Mesendoderm (in vitro differentiated cells): ENCODE measurements around the gene COL8A2.

Source experiments
- DNase-seq: peaks from one replicate; pipeline ENCODE4 v3.0.0; 2013
- H2AK5ac ChIP-seq: 2 replicates; pipeline ENCODE4 v1.6.1; 2013; ENCODE audit warnings: low read length, inconsistent platforms
- H2BK120ac ChIP-seq: 2 replicates; pipeline ENCODE4 v1.6.1; 2013; ENCODE audit warnings: low read depth, mild to moderate bottlenecking, low read length, moderate library complexity, mixed read lengths
- H2BK15ac ChIP-seq: replicated peaks from 2 replicates; pipeline ENCODE4 v1.6.1; 2013; ENCODE audit warnings: low read depth, mild to moderate bottlenecking, moderate library complexity
- H2BK5ac ChIP-seq: 2 replicates; pipeline ENCODE4 v1.6.1; 2013; ENCODE audit warnings: low read length, inconsistent platforms
- H3K18ac ChIP-seq: 2 replicates; pipeline ENCODE4 v1.6.1; 2013; ENCODE audit warnings: mild to moderate bottlenecking, low read length, mixed read lengths
- H3K23ac ChIP-seq: one replicate; pipeline ENCODE4 v1.6.1; 2013; ENCODE audit warnings: low read length
- H3K27ac ChIP-seq: 2 replicates; pipeline ENCODE4 v1.5.1; 2013; ENCODE audit warnings: low read depth, mild to moderate bottlenecking, inconsistent platforms, low read length, moderate library complexity
- H3K27me3 ChIP-seq: 2 replicates; pipeline ENCODE4 v1.6.1; 2013; ENCODE audit warnings: low read length, control low read depth, mild to moderate bottlenecking, inconsistent platforms; ENCODE audit not compliant: insufficient read depth, poor library complexity
- H3K36me3 ChIP-seq: 2 replicates; pipeline ENCODE4 v1.6.1; 2013; ENCODE audit warnings: low read length, inconsistent platforms; ENCODE audit not compliant: control insufficient read depth, insufficient read depth
- H3K4ac ChIP-seq: one replicate; pipeline ENCODE4 v1.6.1; 2013; ENCODE audit warnings: low read depth, mild to moderate bottlenecking, low read length, moderate library complexity
- H3K4me1 ChIP-seq: 2 replicates; pipeline ENCODE4 v1.6.1; 2013; ENCODE audit warnings: low read depth, low read length, inconsistent platforms; ENCODE audit not compliant: control insufficient read depth
- H3K4me2 ChIP-seq: 2 replicates; pipeline ENCODE4 v1.6.1; 2013; ENCODE audit warnings: low read length
- H3K4me3 ChIP-seq: 2 replicates; pipeline ENCODE4 v1.5.1; 2013; ENCODE audit warnings: mild to moderate bottlenecking, low read length
- H3K56ac ChIP-seq: one replicate; pipeline ENCODE4 v1.6.1; 2013; ENCODE audit warnings: low read length
- H3K79me1 ChIP-seq: 2 replicates; pipeline ENCODE4 v1.6.1; 2013; ENCODE audit warnings: low read length, inconsistent platforms
- H3K79me2 ChIP-seq: 2 replicates; pipeline ENCODE4 v1.6.1; 2013; ENCODE audit warnings: mild to moderate bottlenecking, low read length; ENCODE audit not compliant: control insufficient read depth, insufficient read depth
- H3K9ac ChIP-seq: 2 replicates; pipeline ENCODE4 v1.6.1; 2013; ENCODE audit warnings: low read length, inconsistent platforms
- H4K5ac ChIP-seq: one replicate; pipeline ENCODE4 v1.6.1; 2013; ENCODE audit warnings: low read length
- H4K8ac ChIP-seq: one replicate; pipeline ENCODE4 v1.6.1; 2013; ENCODE audit warnings: low read depth, mild to moderate bottlenecking, control low read depth, low read length, moderate library complexity
- WGBS: extraction: QIAGEN DNeasy Blood & Tissue Kit; methylation state at CpG from one replicate; pipeline ENCODE4 v1.1.7; 2013; ENCODE audit warnings: low lambda C conversion rate, missing lambda C conversion rate; ENCODE audit not compliant: insufficient coverage; ENCODE audit errors: extremely low coverage; 5-methylcytosine and 5-hydroxymethylcytosine counted together

Gene COL8A2

DNA sequence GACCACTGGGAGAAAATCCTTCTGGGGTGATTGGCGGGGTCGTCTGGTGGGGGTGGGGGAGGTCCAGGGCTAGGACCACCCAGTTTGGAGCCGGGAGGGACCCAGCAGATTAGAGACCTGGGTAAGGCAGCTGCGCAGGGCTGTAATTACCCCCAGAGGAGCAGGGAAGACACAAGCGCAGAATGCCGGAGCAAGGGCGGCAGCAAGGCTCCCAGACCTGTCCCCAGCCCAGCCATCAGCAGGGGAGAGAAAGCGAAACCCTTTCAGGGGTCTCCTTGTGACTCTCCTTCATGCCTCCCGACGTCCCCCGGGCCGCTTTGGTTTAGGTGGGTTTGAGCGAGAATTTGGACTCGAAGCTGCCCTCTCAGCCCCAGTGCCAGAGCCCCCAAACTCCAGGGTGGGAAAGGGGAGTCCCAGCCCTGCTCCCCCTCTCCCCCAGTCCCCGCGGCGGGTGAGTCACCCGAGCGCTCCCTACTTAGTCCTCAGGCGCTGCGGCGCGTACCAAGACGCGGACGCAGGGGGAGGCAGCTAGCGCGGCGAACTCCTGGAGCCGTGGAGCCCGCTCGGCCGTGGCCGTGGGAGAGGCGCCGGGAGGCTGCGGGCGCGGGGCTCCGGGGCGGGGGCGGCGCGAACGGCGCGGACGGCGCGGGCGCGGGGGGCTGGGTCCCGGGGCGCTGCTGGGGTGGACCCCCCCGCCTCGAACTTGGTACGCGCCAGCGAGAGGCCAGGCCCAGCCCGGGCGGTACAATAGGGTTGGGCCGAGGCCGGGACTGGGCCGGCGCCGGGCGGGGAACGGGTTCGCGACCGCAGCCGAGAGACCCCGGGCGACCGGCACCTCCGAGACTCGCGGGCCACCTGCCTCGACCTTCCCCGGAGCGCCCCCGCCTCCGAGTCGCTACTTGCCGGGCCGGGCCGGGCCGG lies 30.6 kb upstream of the COL8A2 start, which contains the start of gene MAP7D1:
MAP7D1 (plus strand) TSS at position 753 of the 921 bp plus-strand sequence. CDS start 258 bp downstream, outside the sequence.
- peak within 1 kb of the TSS; percentile 84 for H3K23ac ChIP-seq
- peak within 1 kb of the TSS; percentile 95 for H3K56ac ChIP-seq
- H2BK5ac ChIP-seq: peak within 1 kb of the TSS; percentile 54
- DNase-seq: peak; percentile 82
- no peaks in the 10 kb centered on the region for H3K27me3 ChIP-seq
- peaks cover 21% of the 10 kb centered on the region for H3K79me1 ChIP-seq
- H3K79me2 ChIP-seq: peaks cover 33% of the 10 kb centered on the region
- H4K8ac ChIP-seq: no peak within 1 kb of the TSS
- no CpG with 5 or more reads among the region's 88 CpGs for WGBS
- H3K18ac ChIP-seq: peak within 1 kb of the TSS; percentile 98
- H2AK5ac ChIP-seq: peak within 1 kb of the TSS; percentile 9
- peak within 1 kb of the TSS; percentile 93 for H2BK120ac ChIP-seq
- H3K4ac ChIP-seq: peak within 1 kb of the TSS; percentile 99
- H3K36me3 ChIP-seq: peaks cover 2% of the 10 kb centered on the region
- H3K9ac ChIP-seq: peak within 1 kb of the TSS; percentile 95
- peak within 1 kb of the TSS; percentile 64 for H3K4me3 ChIP-seq
- no peak within 1 kb of the TSS for H2BK15ac ChIP-seq
- no peak within 1 kb of the TSS for H4K5ac ChIP-seq
- H3K4me2 ChIP-seq: peak within 1 kb of the TSS; percentile 90
- peaks cover 21% of the 10 kb centered on the region for H3K4me1 ChIP-seq
- peak within 1 kb of the TSS; percentile 89 for H3K27ac ChIP-seq

- Histone ChIP-seq H4K5ac (no peak overlapping the region), H2BK120ac (no peak overlapping the region), H2BK5ac (no peak overlapping the region), H3K9ac (peak overlapping the region; percentile 95), H3K4me3 (no peak overlapping the region), H3K27me3 (no peaks in the 10 kb centered on the region), H3K79me2 (peaks cover 25% of the 10 kb centered on the region), H4K8ac (no peak overlapping the region), H3K23ac (peak overlapping the region; percentile 84), H2BK15ac (no peak overlapping the region), H3K4ac (peak overlapping the region; percentile 96), H3K4me1 (peaks cover 23% of the 10 kb centered on the region), H3K4me2 (peak overlapping the region; percentile 90), H3K18ac (peak overlapping the region; percentile 98), H3K36me3 (peaks cover 2% of the 10 kb centered on the region), H3K79me1 (peaks cover 15% of the 10 kb centered on the region), H3K27ac (no peak overlapping the region), H3K56ac (peak overlapping the region; percentile 95), H2AK5ac (no peak overlapping the region)
- no peak for DNase-seq
- no CpG with 5 or more reads among the region's 6 CpGs for WGBS
These were observed 29.9 kb upstream of the COL8A2 start for GRCh38 chr1:36154765-36155407.

GRCh38 chr1:36154335-36154734 lies 29.3 kb upstream of the COL8A2 start:
- Histone ChIP-seq H3K9ac (no peak overlapping the region), H3K4me3 (no peak overlapping the region), H2BK5ac (no peak overlapping the region), H3K27me3 (no peaks in the 10 kb centered on the region), H3K4ac (no peak overlapping the region), H4K5ac (no peak overlapping the region), H3K56ac (no peak overlapping the region), H3K79me2 (peaks cover 19% of the 10 kb centered on the region), H3K4me2 (no peak overlapping the region), H2BK15ac (no peak overlapping the region), H3K79me1 (peaks cover 9% of the 10 kb centered on the region), H3K27ac (no peak overlapping the region), H4K8ac (no peak overlapping the region), H3K36me3 (no peaks in the 10 kb centered on the region), H3K23ac (no peak overlapping the region), H2BK120ac (no peak overlapping the region), H3K4me1 (peaks cover 20% of the 10 kb centered on the region), H2AK5ac (no peak overlapping the region), H3K18ac (no peak overlapping the region)
- no CpG with 5 or more reads among the region's 6 CpGs for WGBS
- DNase-seq: no peak

DNA sequence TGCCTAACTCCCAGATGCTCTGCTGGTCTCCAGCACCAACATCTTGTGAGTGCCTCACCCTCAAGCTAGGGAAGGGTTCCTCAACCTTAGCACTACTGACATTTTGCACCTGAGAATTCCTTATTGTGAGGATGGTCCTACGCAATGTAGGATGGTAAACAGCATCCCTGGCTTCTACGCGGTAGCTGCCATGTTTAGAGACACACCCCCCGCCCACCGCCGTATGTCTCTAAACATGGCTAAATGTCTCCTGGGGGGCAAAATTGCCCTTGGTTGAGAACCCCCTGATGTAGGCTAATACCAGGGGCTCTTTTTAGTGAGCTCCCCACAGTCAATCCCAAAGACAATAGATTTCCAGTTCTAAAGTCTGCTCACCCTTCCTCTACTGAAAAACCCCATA lies 28.5 kb upstream of the COL8A2 start:
- Histone ChIP-seq H3K9ac (no peak overlapping the region), H3K4me3 (no peak overlapping the region), H3K79me2 (peaks cover 14% of the 10 kb centered on the region), H2AK5ac (peak overlapping the region; percentile 54), H3K27me3 (no peaks in the 10 kb centered on the region), H3K27ac (no peak overlapping the region), H2BK5ac (no peak overlapping the region), H3K18ac (no peak overlapping the region), H3K36me3 (no peaks in the 10 kb centered on the region), H3K4me1 (peaks cover 19% of the 10 kb centered on the region), H4K5ac (no peak overlapping the region), H2BK120ac (no peak overlapping the region), H3K4ac (no peak overlapping the region), H2BK15ac (no peak overlapping the region), H3K56ac (peak overlapping the region; percentile 20), H3K4me2 (no peak overlapping the region), H4K8ac (no peak overlapping the region), H3K79me1 (peaks cover 6% of the 10 kb centered on the region), H3K23ac (no peak overlapping the region)
- DNase-seq: no peak
- no CpG with 5 or more reads among the region's 6 CpGs for WGBS

GRCh38 chr1:36151845-36152203 lies 26.8 kb upstream of the COL8A2 start:
- H3K4ac ChIP-seq: no peak overlapping the region
- H4K8ac ChIP-seq: no peak overlapping the region
- H3K27me3 ChIP-seq: no peaks in the 10 kb centered on the region
- no peaks in the 10 kb centered on the region for H3K36me3 ChIP-seq
- peaks cover 14% of the 10 kb centered on the region for H3K4me1 ChIP-seq
- no peak overlapping the region for H3K4me2 ChIP-seq
- H2BK5ac ChIP-seq: no peak overlapping the region
- no CpG with 5 or more reads among the region's 3 CpGs for whole genome bisulfite sequencing
- no peaks in the 10 kb centered on the region for H3K79me1 ChIP-seq
- H2AK5ac ChIP-seq: no peak overlapping the region
- no peak overlapping the region for H3K18ac ChIP-seq
- H3K27ac ChIP-seq: no peak overlapping the region
- H3K79me2 ChIP-seq: no peaks in the 10 kb centered on the region
- H3K9ac ChIP-seq: no peak overlapping the region
- no peak for DNase-seq
- no peak overlapping the region for H2BK120ac ChIP-seq
- no peak overlapping the region for H3K56ac ChIP-seq
- no peak overlapping the region for H4K5ac ChIP-seq
- H3K23ac ChIP-seq: no peak overlapping the region
- H3K4me3 ChIP-seq: no peak overlapping the region
- H2BK15ac ChIP-seq: no peak overlapping the region
